Body of pancreas (tissue), 4 donors: Measurements from ENCODE around the gene GRN.

Source experiments
- CTCF ChIP-seq, 7 experiments: fragments of 450-650 bp in 4 of 7; fragments of 200-600 bp in 3 of 7; sonication (generic) in 3 of 7; IDR thresholded peaks; one replicate each; pipeline ENCODE4 v1.5.1; 2016 to 2019; ENCODE audit warnings: antibody characterized with exemption in 7 of 7
- POLR2A ChIP-seq, 3 donors: fragments of 450-650 bp; IDR thresholded peaks; one replicate each; pipeline ENCODE4 v1.6.1; 2016; ENCODE audit warnings: antibody characterized with exemption in 3 of 3, mild to moderate bottlenecking in 2 of 3

- TF ChIP-seq CTCF (IDR thresholded peaks at IDR 0.05) (no peak), POLR2A (IDR thresholded peaks at IDR 0.05) (no peak)
These were observed 7.9 kb downstream of the GRN start for GRCh38 chr17:44352828-44353671.
